ENCODE data around the gene CXCL16. TPM values are rescaled to one million over a fixed set of nuclear protein-coding genes. Genes with fewer than 3 reads are reported as not detected.

CXCL16 gene
- total and polyA plus RNA-seq, 2 of the 13 experiments (the other 11 are each of a cell fraction or from before 2014, with no cell fraction given): 9.4 to 101 TPM

GRCh38 chr17:4709794-4710692 lies 29.7 kb downstream of the CXCL16 start, which contains the start of gene ARRB2 (continued):
- peak; percentile 62 for TF ChIP-seq PAXIP1 (CRISPR knock-in tag; conservative IDR thresholded peaks at IDR 0.05)
- TF ChIP-seq ZNF839 (CRISPR knock-in tag; IDR thresholded peaks at IDR 0.05; ENCODE audit: borderline replicate concordance): no peak
- TF ChIP-seq JARID2 (CRISPR knock-in tag; IDR thresholded peaks at IDR 0.05; ENCODE audit: insufficient replicate concordance): no peak
- TF ChIP-seq SMAD9 (CRISPR knock-in tag; IDR thresholded peaks at IDR 0.05): no peak
- TF ChIP-seq ZNF383 (CRISPR knock-in tag; IDR thresholded peaks at IDR 0.05; ENCODE audit: borderline replicate concordance): no peak
- TF ChIP-seq RAD51 (IDR thresholded peaks at IDR 0.05; ENCODE audit: borderline replicate concordance): no peak
- no peak for TF ChIP-seq ZNF597 (CRISPR knock-in tag; IDR thresholded peaks at IDR 0.05)
- TF ChIP-seq SAP130 (CRISPR knock-in tag; IDR thresholded peaks at IDR 0.05; ENCODE audit: low read depth): peak; percentile 78
- peak; percentile 77; the same call in 1 of the 2 replicates for TF ChIP-seq ZBTB2 (CRISPR knock-in tag; IDR thresholded peaks at IDR 0.05; ENCODE audit: low read depth)
- TF ChIP-seq CHD2 (IDR thresholded peaks at IDR 0.05; ENCODE audit: low read depth, low read length): no peak
- TF ChIP-seq EHMT2 (IDR thresholded peaks at IDR 0.05; ENCODE audit: borderline replicate concordance, low read depth, low read length): no peak
- peak; percentile 13; the same call in 1 of the 2 replicates for TF ChIP-seq SOX5 (CRISPR knock-in tag; IDR thresholded peaks at IDR 0.05; ENCODE audit: borderline replicate concordance)
- no peak for TF ChIP-seq ATF5 (CRISPR knock-in tag; IDR thresholded peaks at IDR 0.05; ENCODE audit: low read depth)
- TF ChIP-seq ZNF709 (CRISPR knock-in tag; IDR thresholded peaks at IDR 0.05): peak; percentile 48; the same call in 1 of the 2 replicates
- TF ChIP-seq ERF (CRISPR knock-in tag; IDR thresholded peaks at IDR 0.05): 0 out of 2 replicates have a peak, but pooled peaks have one; percentile 35
- TF ChIP-seq REPIN1 (CRISPR knock-in tag; IDR thresholded peaks at IDR 0.05; ENCODE audit: borderline replicate concordance, low read depth): peak; percentile 58
- peak; percentile 65; the same call in 1 of the 2 replicates for TF ChIP-seq E2F1 (CRISPR knock-in tag; IDR thresholded peaks at IDR 0.05)
- no peak for TF ChIP-seq ZFP82 (CRISPR knock-in tag; IDR thresholded peaks at IDR 0.05; ENCODE audit: borderline replicate concordance)
- TF ChIP-seq ZBTB34 (CRISPR knock-in tag; IDR thresholded peaks at IDR 0.05): no peak

All from HepG2 (cell line).